ENCODE measurements around the gene AGBL1.

Gene AGBL1

DNA sequence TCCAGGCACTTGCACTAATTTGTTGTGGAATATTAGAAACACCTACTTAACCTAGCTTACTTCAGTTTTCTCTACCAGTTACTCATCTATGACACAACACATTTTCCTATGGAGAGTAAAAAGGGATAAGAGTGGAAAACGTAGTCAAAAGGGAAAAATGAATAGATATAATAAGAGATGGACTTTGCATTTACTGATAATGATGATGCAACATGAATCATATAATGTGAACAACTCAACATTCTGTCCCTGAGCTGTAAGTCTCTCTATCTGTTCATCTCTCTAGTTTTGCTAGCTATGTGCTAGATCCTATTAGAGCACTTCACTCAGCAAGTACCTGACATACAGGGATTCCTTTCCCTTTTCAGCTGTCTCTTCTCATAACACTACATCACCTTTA, 627.1 kb downstream of the AGBL1 start:
- DNase-seq (ENCODE audit: extremely low read depth, insufficient read length): no peak
- Histone ChIP-seq H3K4me3 (replicated peaks; ENCODE audit: low read depth, low read length) (no peak overlapping the region), H3K36me3 (ENCODE audit: control insufficient read depth, insufficient read depth, low read length) (no peaks in the 10 kb centered on the region), H3K27me3 (replicated peaks; ENCODE audit: control insufficient read depth, insufficient read depth, low read length) (no peaks in the 10 kb centered on the region)
- TF ChIP-seq CTCF (IDR thresholded peaks at IDR 0.05; ENCODE audit: insufficient read depth, low read length, poor library complexity, severe bottlenecking): no peak

- DNase-seq (ENCODE audit: extremely low read depth, insufficient read length): no peak
- Histone ChIP-seq H3K36me3 (ENCODE audit: control insufficient read depth, insufficient read depth, low read length) (no peaks in the 10 kb centered on the region), H3K4me3 (replicated peaks; ENCODE audit: low read depth, low read length) (no peak overlapping the region), H3K27me3 (replicated peaks; ENCODE audit: control insufficient read depth, insufficient read depth, low read length) (no peaks in the 10 kb centered on the region)
- no peak for TF ChIP-seq CTCF (IDR thresholded peaks at IDR 0.05; ENCODE audit: insufficient read depth, low read length, poor library complexity, severe bottlenecking)
These were observed 631.8 kb downstream of the AGBL1 start for GRCh38 chr15:86711476-86711875.

GRCh38 chr15:86714241-86714640, 634.6 kb downstream of the AGBL1 start:
- no peak for DNase-seq (ENCODE audit: extremely low read depth, insufficient read length)
- Histone ChIP-seq H3K36me3 (ENCODE audit: control insufficient read depth, insufficient read depth, low read length) (no peaks in the 10 kb centered on the region), H3K27me3 (replicated peaks; ENCODE audit: control insufficient read depth, insufficient read depth, low read length) (no peaks in the 10 kb centered on the region), H3K4me3 (replicated peaks; ENCODE audit: low read depth, low read length) (no peak overlapping the region)
- TF ChIP-seq CTCF (IDR thresholded peaks at IDR 0.05; ENCODE audit: insufficient read depth, low read length, poor library complexity, severe bottlenecking): no peak

DNA sequence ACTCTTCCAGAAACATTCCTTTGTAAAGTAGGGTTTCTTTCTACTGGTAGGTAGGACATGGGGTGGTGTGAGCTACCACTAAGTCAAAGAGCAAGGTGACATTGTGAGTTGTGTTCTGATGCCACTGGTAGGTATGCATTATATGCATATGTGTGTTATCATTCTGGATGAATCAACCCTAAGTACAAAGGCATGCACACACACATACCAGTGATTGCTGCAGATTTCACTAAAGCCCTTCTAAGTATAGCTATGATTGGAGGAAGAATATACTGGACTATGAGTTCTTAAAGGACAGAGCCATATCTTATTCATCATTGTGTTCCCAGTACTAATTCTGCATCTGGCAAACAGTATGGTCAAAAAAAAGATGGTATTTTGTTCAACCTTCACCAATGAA, 646.0 kb downstream of the AGBL1 start:
- no peak for TF ChIP-seq CTCF (IDR thresholded peaks at IDR 0.05; ENCODE audit: insufficient read depth, low read length, poor library complexity, severe bottlenecking)
- H3K36me3 ChIP-seq (ENCODE audit: control insufficient read depth, insufficient read depth, low read length): no peaks in the 10 kb centered on the region
- DNase-seq (ENCODE audit: extremely low read depth, insufficient read length): no peak
- no peaks in the 10 kb centered on the region for H3K27me3 ChIP-seq (replicated peaks; ENCODE audit: control insufficient read depth, insufficient read depth, low read length)
- no peak overlapping the region for H3K4me3 ChIP-seq (replicated peaks; ENCODE audit: low read depth, low read length)

DNA sequence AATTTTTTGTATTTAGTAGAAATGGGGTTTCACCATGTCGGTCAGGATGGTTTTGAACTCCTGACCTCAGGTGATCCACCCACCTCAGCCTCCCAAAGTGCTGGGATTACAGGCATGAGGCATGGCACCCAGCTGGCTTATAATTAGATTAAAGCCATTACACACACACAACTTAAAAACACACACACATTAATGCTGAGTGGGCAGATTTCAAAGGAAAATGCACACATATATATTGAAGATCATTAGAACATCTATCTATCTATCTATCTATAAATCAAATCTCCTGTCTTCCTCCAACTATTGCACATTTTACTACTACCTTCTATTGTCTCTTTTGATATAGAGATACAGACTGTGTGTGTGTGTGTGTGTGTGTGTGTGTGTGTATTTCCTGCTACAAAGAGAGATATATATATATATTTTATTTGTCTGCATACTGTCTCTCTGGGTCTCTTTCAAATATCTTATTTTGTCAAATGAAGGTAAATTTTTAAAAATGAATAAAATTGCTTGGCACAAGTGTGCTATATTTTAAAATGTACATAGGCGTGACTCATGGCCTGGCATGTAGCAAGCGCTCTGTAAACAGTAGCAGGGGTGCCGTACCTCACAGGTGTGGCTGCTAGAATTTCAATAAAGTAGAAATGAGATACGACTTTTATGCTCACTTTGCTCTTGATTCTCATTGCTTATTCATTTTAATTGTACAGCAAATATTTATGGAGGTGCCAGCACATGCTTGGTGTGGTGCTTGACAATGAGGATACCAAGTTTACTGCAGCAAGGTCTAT, 655.8 kb downstream of the AGBL1 start:
- TF ChIP-seq CTCF (IDR thresholded peaks at IDR 0.05; ENCODE audit: insufficient read depth, low read length, poor library complexity, severe bottlenecking): no peak
- no peak overlapping the region for H3K4me3 ChIP-seq (replicated peaks; ENCODE audit: low read depth, low read length)
- no peak for DNase-seq (ENCODE audit: extremely low read depth, insufficient read length)
- no peaks in the 10 kb centered on the region for H3K36me3 ChIP-seq (ENCODE audit: control insufficient read depth, insufficient read depth, low read length)
- no peaks in the 10 kb centered on the region for H3K27me3 ChIP-seq (replicated peaks; ENCODE audit: control insufficient read depth, insufficient read depth, low read length)

DNA sequence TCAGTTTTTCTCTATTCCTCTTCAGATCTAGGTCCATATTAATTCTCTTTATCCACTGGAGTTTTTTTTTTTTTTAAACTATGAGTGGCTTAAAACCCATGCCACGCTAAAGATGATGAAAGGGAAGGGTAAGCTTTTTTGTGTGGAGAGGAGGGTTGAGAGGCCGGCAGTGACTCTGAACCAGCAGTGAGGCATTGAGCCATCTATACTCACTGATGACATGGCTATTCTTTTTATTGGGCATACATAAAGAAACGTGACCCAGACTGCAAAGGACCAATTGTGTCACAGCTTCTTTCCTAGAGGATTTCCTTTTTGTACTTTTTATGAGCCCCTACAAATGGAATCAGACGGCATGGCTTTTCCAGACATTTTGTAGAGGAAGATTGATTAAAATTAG, 662.2 kb downstream of the AGBL1 start:
- Histone ChIP-seq H3K36me3 (ENCODE audit: control insufficient read depth, insufficient read depth, low read length) (no peaks in the 10 kb centered on the region), H3K4me3 (replicated peaks; ENCODE audit: low read depth, low read length) (no peak overlapping the region), H3K27me3 (replicated peaks; ENCODE audit: control insufficient read depth, insufficient read depth, low read length) (no peaks in the 10 kb centered on the region)
- no peak for DNase-seq (ENCODE audit: extremely low read depth, insufficient read length)
- no peak for TF ChIP-seq CTCF (IDR thresholded peaks at IDR 0.05; ENCODE audit: insufficient read depth, low read length, poor library complexity, severe bottlenecking)
